ENCODE data around the gene VPS35L.

GRCh38 chr16:19716183-19716582 lies 160.7 kb downstream of the VPS35L start:
- no peak for TF ChIP-seq CTCF (IDR thresholded peaks at IDR 0.05)
- no peak for TF ChIP-seq EZH2 (IDR thresholded peaks at IDR 0.05; ENCODE audit: borderline replicate concordance, insufficient read depth, low read depth, low read length, poor library complexity, severe bottlenecking)
